BJ (cell line): ENCODE data around the gene S100A5. TPM values are rescaled to one million over a fixed set of nuclear protein-coding genes. Genes with fewer than 3 reads are reported as not detected.
"Not testable (repeated sequence)": the region's sequence is repeated elsewhere in the genome, so short reads cannot be mapped to it uniquely, and the experiment has no call there.

Source experiments
- CTCF ChIA-PET: fragments of 350-600 bp; formaldehyde crosslinking; extraction: SDS; loops from one replicate; lab custom pipeline; 2021; ENCODE audit warnings: antibody characterized with exemption, inconsistent platforms; lab: Yijun Ruan, JAX
- POLR2A ChIA-PET: fragments of 300-600 bp; sonication (Branson Sonifier 250); formaldehyde crosslinking; extraction: SDS; loops from one replicate; lab custom pipeline; 2021; ENCODE audit warnings: antibody characterized with exemption; lab: Charles Lee
- DNase-seq: peaks from one replicate; pipeline ENCODE4 v3.0.0-alpha.2; 2011; ENCODE audit warnings: low read depth
- H3K27me3 ChIP-seq: 2 replicates; pipeline ENCODE4 v1.6.0; 2011; ENCODE audit warnings: low read length; ENCODE audit not compliant: control insufficient read depth, insufficient read depth
- H3K36me3 ChIP-seq: 2 replicates; pipeline ENCODE4 v1.5.1; 2011; ENCODE audit warnings: low read length; ENCODE audit not compliant: control insufficient read depth, insufficient read depth
- H3K4me3 ChIP-seq: 2 replicates; pipeline ENCODE4 v1.5.1; 2011; ENCODE audit warnings: low read depth, mild to moderate bottlenecking, control low read depth, low read length
- polyA plus RNA-seq: library from polyadenylated mRNA; depleted of rRNA; stranded (reverse); fragments of >200 nt; gene quantifications from 2 replicates; pipeline ENCODE4 v1.2.3, GENCODE V29; 2011
- TF ChIP-seq, protein P1 (sequence below): IDR thresholded peaks from 2 replicates; pipeline ENCODE4 v1.5.1; 2011; ENCODE audit warnings: low read depth, mild to moderate bottlenecking, control low read depth, inconsistent platforms, low read length, moderate library complexity; ENCODE audit not compliant: insufficient read depth

S100A5 gene
- polyA plus RNA-seq, 1 experiment = 0.28 TPM

DNA sequence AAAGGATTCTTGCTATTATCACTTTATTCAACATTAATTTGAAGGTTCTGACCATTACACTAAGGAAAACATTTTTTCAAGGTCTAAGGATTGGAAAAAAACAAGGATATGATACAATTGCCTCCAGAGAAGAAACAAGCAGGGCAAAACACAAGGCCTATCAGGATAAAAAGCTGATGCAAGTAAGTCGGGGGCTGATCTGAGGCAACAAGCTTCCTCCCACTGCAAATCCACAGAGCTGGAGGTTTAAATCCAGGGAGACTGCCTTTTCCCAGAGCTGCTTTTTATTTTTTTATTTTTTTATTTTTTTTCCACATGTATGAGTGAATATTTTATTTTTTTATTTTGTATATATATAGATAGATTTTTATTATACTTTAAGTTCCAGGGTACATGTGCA, 44.3 kb upstream of the S100A5 start:
- Histone ChIP-seq H3K4me3 (no peak overlapping the region), H3K36me3 (no peaks in the 10 kb centered on the region), H3K27me3 (no peaks in the 10 kb centered on the region)
- POLR2A ChIA-PET = no interaction called here
- DNase-seq = no peak
- CTCF ChIA-PET = interaction anchor here (0.7 to 1.7 kb wide), 6 partner anchors 8 to 252 kb away, joined by 3 to 8 read pairs (median 4); partner anchors contain the start of gene S100A13
- TF ChIP-seq, protein P1, sequence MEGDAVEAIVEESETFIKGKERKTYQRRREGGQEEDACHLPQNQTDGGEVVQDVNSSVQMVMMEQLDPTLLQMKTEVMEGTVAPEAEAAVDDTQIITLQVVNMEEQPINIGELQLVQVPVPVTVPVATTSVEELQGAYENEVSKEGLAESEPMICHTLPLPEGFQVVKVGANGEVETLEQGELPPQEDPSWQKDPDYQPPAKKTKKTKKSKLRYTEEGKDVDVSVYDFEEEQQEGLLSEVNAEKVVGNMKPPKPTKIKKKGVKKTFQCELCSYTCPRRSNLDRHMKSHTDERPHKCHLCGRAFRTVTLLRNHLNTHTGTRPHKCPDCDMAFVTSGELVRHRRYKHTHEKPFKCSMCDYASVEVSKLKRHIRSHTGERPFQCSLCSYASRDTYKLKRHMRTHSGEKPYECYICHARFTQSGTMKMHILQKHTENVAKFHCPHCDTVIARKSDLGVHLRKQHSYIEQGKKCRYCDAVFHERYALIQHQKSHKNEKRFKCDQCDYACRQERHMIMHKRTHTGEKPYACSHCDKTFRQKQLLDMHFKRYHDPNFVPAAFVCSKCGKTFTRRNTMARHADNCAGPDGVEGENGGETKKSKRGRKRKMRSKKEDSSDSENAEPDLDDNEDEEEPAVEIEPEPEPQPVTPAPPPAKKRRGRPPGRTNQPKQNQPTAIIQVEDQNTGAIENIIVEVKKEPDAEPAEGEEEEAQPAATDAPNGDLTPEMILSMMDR = no peak

DNA sequence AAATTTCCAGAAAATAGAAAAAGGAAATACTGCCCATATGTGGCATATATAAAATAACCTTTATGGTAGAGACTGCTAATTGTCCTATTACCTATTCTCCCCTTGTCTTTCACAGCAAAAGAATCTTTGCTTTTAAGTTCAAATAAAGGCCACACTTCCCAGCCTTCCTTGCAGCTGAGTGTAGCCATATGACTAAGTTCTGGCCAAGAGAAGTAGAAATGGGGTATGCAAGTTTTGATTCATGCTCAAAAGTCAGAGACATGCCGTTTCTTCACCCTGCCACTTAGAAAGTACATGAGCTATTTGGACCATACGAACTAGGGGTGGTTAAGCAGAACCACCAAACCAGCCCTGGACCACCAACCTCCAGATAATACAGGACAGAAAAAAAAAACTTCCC, 43.2 kb upstream of the S100A5 start:
- Histone ChIP-seq H3K27me3 (no peaks in the 10 kb centered on the region), H3K4me3 (no peak overlapping the region), H3K36me3 (no peaks in the 10 kb centered on the region)
- ChIA-PET POLR2A (no interaction called here), CTCF (interaction anchor here (0.6 to 1.0 kb wide), 3 partner anchors 9 to 34 kb away, joined by 3 to 4 read pairs (median 3); no protein-coding TSS in a partner anchor)
- DNase-seq = no peak
- TF ChIP-seq, protein P1 = no peak

DNA sequence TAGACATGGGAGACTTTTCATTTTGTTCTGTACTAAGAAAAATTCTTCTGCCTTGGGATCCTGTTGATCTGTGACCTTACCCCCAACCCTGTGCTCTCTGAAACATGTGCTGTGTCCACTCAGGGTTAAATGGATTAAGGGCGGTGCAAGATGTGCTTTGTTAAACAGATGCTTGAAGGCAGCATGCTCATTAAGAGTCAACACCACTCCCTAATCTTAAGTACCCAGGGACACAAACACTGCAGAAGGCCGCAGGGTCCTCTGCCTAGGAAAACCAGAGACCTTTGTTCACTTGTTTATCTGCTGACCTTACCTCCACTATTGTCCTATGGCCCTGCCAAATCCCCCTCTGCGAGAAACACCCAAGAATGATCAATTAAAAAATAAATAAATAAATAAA, 42.8 kb upstream of the S100A5 start:
- DNase-seq, H3K27me3 ChIP-seq, POLR2A ChIA-PET, H3K36me3 ChIP-seq, H3K4me3 ChIP-seq: not testable (repeated sequence)
- CTCF ChIA-PET = interaction anchor here (0.6 kb wide), 2 partner anchors 14 to 34 kb away, joined by 3 read pairs; no protein-coding TSS in a partner anchor

DNA sequence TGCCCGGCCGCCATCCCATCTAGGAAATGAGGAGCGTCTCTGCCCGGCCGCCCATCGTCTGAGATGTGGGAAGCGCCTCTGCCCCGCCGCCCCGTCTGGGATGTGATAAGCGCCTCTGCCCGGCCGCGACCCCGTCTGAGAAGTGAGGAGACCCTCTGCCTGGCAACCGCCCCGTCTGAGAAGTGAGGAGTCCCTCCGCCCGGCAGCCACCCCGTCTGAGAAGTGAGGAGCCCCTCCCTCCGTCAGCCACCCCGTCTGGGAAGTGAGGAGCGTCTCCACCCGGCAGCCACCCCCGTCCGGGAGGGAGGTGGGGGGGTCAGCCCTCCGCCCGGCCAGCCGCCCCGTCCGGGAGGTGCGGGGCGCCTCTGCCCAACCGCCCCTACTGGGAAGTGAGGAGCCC, 42.1 kb upstream of the S100A5 start:
- H3K36me3 ChIP-seq, DNase-seq, H3K4me3 ChIP-seq, POLR2A ChIA-PET, H3K27me3 ChIP-seq, CTCF ChIA-PET: not testable (repeated sequence)

DNA sequence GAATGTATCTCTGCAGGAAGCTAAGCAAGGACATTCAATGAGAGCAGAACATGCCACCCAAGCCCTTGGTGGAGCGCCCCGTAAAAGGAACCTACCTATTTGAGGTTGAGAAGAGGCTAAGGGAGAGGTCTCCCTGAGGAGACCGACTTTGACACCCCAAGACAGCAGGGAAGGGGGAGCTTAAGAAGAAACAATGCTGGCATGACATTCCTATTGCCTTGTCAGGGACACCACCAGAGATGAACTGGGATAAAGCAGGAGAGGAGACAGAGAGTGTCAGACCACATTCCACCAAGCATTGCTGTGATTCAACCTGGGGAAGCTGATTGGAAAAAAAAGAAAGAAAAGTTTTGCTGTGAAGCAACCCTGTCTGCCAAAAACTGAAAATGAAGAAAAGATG, 38.2 kb upstream of the S100A5 start:
- ChIA-PET POLR2A (interaction anchor here (0.5 to 0.7 kb wide), 3 partner anchors 31 to 85 kb away, joined by 3 to 6 read pairs (median 3); partner anchors contain the start of gene S100A6), CTCF (interaction anchor here (0.9 to 4.2 kb wide), 6 partner anchors 9 to 84 kb away, joined by 3 to 26 read pairs (median 4); partner anchors contain the start of genes S100A13 and S100A14)
- no peak for DNase-seq
- Histone ChIP-seq H3K27me3 (no peaks in the 10 kb centered on the region), H3K36me3 (no peaks in the 10 kb centered on the region), H3K4me3 (no peak overlapping the region)
- TF ChIP-seq, protein P1 = no peak

DNA sequence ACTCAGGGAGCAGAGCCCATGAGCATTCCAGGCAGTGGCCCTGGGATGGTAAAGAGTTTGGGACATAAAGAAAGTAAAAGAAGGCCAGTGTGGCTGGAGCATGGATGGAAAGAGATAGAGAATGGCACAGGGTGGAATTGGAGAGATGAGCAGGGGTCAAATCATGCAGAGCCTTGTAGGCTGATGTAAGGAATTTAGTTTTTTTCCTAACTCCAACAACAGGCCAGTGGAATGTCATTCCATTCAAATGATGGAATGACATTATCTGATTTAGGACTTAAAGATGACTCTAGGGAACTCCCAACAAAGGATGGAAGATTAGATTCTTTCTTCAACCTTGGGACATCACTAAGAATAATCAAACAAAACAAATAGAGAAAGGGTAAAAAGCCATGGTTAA, 37.8 kb upstream of the S100A5 start:
- CTCF ChIA-PET = interaction anchor here (0.9 to 4.2 kb wide), 7 partner anchors 10 to 84 kb away, joined by 3 to 26 read pairs (median 4); partner anchors contain the start of genes S100A13 and S100A14
- H3K27me3 ChIP-seq = no peaks in the 10 kb centered on the region
- H3K36me3 ChIP-seq = no peaks in the 10 kb centered on the region
- DNase-seq = no peak
- POLR2A ChIA-PET = interaction anchor here (0.6 to 0.7 kb wide), 2 partner anchors 32 to 43 kb away, joined by 3 read pairs; partner anchors contain the start of gene S100A6
- H3K4me3 ChIP-seq = no peak overlapping the region
- TF ChIP-seq, protein P1 = no peak
